ENCODE data around the gene CTBP2. TPM values are rescaled to one million over a fixed set of nuclear protein-coding genes. Genes with fewer than 3 reads are reported as not detected.

The CTBP2 gene
- total and polyA plus RNA-seq, 8 donors: 21.4 to 60.8 (median 31.1) TPM

DNA sequence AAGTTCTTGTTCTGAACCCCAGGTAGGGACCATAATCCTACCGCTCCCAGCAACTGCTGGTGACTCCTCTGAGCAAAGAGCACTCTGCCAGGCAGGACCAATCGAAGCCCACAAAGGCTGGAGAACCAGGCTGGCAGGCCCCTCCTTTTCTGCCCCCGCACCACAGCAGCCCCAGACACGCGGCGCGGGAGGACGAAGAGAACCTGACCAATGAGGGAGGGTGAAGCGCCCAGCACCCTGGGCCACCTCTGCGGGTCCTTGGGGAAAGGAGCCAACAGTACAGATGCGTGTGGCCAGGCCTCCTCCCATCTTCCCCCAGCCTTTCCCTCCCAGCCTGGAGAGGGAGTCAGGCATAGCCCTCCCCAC, 25.9 kb downstream of the CTBP2 start:
- 26 to 30% methylated on average over 11 of the region's 11 CpGs for WGBS, 2 donors
- DNase-seq: peak; percentile 73 to 84 (median 77)
- TF ChIP-seq, protein P1, sequence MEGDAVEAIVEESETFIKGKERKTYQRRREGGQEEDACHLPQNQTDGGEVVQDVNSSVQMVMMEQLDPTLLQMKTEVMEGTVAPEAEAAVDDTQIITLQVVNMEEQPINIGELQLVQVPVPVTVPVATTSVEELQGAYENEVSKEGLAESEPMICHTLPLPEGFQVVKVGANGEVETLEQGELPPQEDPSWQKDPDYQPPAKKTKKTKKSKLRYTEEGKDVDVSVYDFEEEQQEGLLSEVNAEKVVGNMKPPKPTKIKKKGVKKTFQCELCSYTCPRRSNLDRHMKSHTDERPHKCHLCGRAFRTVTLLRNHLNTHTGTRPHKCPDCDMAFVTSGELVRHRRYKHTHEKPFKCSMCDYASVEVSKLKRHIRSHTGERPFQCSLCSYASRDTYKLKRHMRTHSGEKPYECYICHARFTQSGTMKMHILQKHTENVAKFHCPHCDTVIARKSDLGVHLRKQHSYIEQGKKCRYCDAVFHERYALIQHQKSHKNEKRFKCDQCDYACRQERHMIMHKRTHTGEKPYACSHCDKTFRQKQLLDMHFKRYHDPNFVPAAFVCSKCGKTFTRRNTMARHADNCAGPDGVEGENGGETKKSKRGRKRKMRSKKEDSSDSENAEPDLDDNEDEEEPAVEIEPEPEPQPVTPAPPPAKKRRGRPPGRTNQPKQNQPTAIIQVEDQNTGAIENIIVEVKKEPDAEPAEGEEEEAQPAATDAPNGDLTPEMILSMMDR (IDR thresholded peaks at IDR 0.05): no peak
- intact Hi-C loops (cut with DNase I): no loop called here
- peak; percentile 72 to 79 (median 73) for ATAC-seq
- FAIRE-seq: no peak
- Histone ChIP-seq H3K36me3 (peaks cover 0 to 13% (median 0%) of the 10 kb centered on the region in 3 donors), H3K9me3 (no peaks in the 10 kb centered on the region), H3K4me1 (peaks cover 9 to 40% (median 16%) of the 10 kb centered on the region in 3 donors), H3K27ac (peak overlapping the region; percentile 29 to 64 (median 38)), H3K4me3 (peak overlapping the region in 1 of 4 donors; percentile 10), H3K27me3 (no peaks in the 10 kb centered on the region)

DNA sequence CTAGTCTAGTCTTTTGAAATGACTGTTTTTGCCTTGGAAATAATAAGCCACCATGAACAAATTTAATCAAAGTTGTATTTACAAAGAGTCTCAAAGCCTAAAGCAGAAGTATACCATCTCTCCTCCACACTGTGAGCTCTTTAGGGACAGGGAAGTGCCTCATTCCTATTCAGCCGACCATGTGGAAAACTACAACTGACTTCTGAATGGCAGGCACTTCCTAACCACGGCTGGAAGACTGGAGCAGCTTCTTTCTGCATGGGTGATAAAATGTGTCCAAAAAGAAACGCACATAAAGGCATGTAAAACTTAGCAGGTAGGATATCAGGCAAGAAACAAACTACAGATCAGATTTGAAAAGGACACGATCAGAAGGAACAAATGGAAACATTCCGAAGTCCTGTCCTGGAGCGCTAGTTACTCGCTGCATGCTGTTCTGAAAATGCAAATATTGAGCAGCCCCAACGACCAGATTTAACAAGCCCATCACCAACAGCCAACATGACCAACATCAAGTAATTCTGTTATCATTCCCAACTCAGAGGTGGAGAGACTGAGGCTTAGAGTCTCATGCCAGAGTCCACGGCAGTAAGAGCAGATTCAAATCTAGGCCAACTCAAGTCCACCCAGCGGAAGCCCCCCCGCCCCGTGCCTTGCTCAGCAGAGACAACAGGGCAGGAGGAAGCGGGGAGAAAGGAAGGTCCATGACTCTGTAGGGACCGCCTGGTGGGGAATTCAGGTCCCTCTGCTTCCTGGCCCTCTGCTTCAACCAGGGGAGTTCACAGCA, 26.5 kb downstream of the CTBP2 start:
- TF ChIP-seq, protein P1 (IDR thresholded peaks at IDR 0.05): no peak
- Histone ChIP-seq H3K36me3 (peaks cover 0 to 13% (median 0%) of the 10 kb centered on the region in 3 donors), H3K4me3 (peak overlapping the region in 1 of 4 donors; percentile 10), H3K27me3 (no peaks in the 10 kb centered on the region), H3K9me3 (no peaks in the 10 kb centered on the region), H3K27ac (peak overlapping the region; percentile 29 to 64 (median 38)), H3K4me1 (peaks cover 15 to 46% (median 22%) of the 10 kb centered on the region in 3 donors)
- FAIRE-seq (no peak), ATAC-seq (no peak), DNase-seq (peak in 1 of 6 donors; percentile 56)
- intact Hi-C loops (cut with DNase I): no loop called here
- WGBS, 2 donors: 45 to 53% methylated on average over 14 of the region's 14 CpGs

DNA sequence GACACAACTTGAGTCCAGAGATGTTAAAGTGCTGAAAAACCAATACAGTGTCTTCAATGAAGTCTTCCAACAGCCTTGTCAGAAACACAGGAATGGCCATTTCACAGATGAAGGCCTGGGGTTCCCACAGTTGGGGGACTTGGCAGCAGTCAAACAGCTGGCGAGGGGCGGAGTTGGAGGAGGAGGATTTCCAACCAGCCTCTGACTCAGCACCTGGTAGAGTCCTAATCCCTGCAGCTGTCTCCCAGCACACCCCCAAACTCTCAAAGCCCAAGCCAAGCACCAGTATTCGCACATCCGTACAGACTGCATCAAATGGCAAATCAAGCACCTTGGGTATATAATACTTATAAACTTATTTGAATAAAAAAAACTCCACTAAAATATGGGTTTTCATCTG, 28.0 kb downstream of the CTBP2 start:
- H3K36me3 ChIP-seq: peaks cover 0 to 13% (median 0%) of the 10 kb centered on the region in 3 donors
- peaks cover 18 to 39% (median 19%) of the 10 kb centered on the region in 3 donors for H3K4me1 ChIP-seq
- ATAC-seq (no peak), DNase-seq (peak in 1 of 6 donors; percentile 51), FAIRE-seq (no peak)
- no peak overlapping the region for H3K27ac ChIP-seq
- no peaks in the 10 kb centered on the region for H3K27me3 ChIP-seq
- H3K9me3 ChIP-seq: no peaks in the 10 kb centered on the region
- 94 to 97% methylated on average over 4 of the region's 4 CpGs for WGBS, 2 donors
- TF ChIP-seq, protein P1 (IDR thresholded peaks at IDR 0.05): no peak
- no peak overlapping the region for H3K4me3 ChIP-seq
- intact Hi-C loops (cut with DNase I): no loop called here

DNA sequence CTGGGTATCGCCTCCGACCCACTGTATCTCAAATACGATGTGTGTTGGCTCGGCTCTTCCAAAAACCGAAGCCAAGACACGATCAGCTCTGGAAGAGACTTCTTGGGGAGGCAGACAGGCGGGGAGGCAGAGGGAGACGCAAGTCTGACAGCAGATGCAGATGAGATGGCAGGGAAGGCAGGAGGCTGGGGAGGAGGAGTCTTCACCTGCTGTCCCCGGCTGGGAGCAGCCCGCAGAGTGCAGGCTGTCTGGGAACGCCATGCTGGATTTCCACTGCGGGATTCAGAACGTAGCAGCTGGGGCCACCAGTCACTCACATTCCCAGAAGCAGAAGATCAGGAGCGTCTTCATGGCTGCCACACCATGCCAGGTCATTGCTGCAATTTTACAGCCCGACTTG, 29.4 kb downstream of the CTBP2 start:
- H3K4me3 ChIP-seq: no peak overlapping the region
- no peaks in the 10 kb centered on the region for H3K9me3 ChIP-seq
- FAIRE-seq (no peak), DNase-seq (peak in 1 of 6 donors; percentile 46), ATAC-seq (no peak)
- no peak overlapping the region for H3K27ac ChIP-seq
- TF ChIP-seq, protein P1 (IDR thresholded peaks at IDR 0.05): no peak
- no peaks in the 10 kb centered on the region for H3K27me3 ChIP-seq
- intact Hi-C loops (cut with DNase I): no loop called here
- H3K36me3 ChIP-seq: peaks cover 0 to 13% (median 0%) of the 10 kb centered on the region in 3 donors
- peaks cover 17 to 35% (median 19%) of the 10 kb centered on the region in 3 donors for H3K4me1 ChIP-seq
- 88 to 90% methylated on average over 15 of the region's 15 CpGs for WGBS, 2 donors

DNA sequence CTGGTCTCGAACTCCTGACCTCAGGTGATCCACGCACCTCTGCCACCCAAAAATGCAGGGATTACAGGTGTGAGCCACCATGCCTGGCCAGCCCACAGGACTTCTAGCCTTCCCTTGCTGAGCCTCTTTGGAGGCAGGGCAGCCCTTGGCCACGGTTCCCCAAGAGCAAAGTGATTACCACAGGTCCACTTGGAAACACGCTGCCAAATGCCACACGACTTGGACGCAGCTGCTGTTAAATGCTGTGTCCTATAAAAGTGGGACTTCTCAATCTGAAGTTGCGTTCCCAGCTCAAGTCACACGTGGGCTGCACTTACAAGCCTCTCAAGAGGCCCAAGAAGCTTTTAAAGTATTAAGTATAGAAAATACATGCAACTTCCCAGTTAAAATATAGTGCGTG, 30.1 kb downstream of the CTBP2 start:
- peaks cover 0 to 13% (median 0%) of the 10 kb centered on the region in 3 donors for H3K36me3 ChIP-seq
- no peak for ATAC-seq
- TF ChIP-seq, protein P1 (IDR thresholded peaks at IDR 0.05): no peak
- DNase-seq: peak in 1 of 6 donors; percentile 25
- WGBS, 2 donors: 73 to 76% methylated on average over 9 of the region's 9 CpGs
- intact Hi-C loops (cut with DNase I): no loop called here
- no peak overlapping the region for H3K4me3 ChIP-seq
- FAIRE-seq: no peak
- no peaks in the 10 kb centered on the region for H3K27me3 ChIP-seq
- no peak overlapping the region for H3K27ac ChIP-seq
- H3K9me3 ChIP-seq: no peaks in the 10 kb centered on the region
- H3K4me1 ChIP-seq: peaks cover 16 to 28% (median 22%) of the 10 kb centered on the region in 3 donors
